Stomach (tissue), 4 donors: ENCODE data around the gene IFNGR2.

Experiments
- CTCF ChIP-seq, 7 experiments: fragments of 450-650 bp in 4 of 7; fragments of 200-600 bp in 3 of 7; sonication (generic) in 3 of 7; IDR thresholded peaks; one replicate each; pipeline ENCODE4 v1.5.1; 2016 to 2019; ENCODE audit warnings: antibody characterized with exemption in 7 of 7, control low read depth in 2 of 7, mild to moderate bottlenecking in 1 of 7
- POLR2A ChIP-seq, 4 donors: fragments of 450-650 bp; IDR thresholded peaks; one replicate each; pipeline ENCODE4 v1.6.1; 2016; ENCODE audit warnings: antibody characterized with exemption in 4 of 4, control low read depth in 2 of 4, mild to moderate bottlenecking in 1 of 4, moderate library complexity in 1 of 4

- TF ChIP-seq CTCF (IDR thresholded peaks at IDR 0.05) (no peak), POLR2A (IDR thresholded peaks at IDR 0.05) (no peak)
Observed at GRCh38 chr21:33437140-33437539, 33.9 kb downstream of the IFNGR2 start.
